HG02588 (cell line): ENCODE data around the gene NOX3.
A peak's percentile ranks its signal among the peaks of the same experiment; 100 is the strongest.

Experiments
- ATAC-seq: cut with Tn5 transposase; IDR thresholded peaks from one replicate; pipeline ENCODE4 v1.9.1; 2021; ENCODE audit warnings: mild to moderate bottlenecking, moderate library complexity; ENCODE audit not compliant: unreplicated experiment

Gene NOX3

DNA sequence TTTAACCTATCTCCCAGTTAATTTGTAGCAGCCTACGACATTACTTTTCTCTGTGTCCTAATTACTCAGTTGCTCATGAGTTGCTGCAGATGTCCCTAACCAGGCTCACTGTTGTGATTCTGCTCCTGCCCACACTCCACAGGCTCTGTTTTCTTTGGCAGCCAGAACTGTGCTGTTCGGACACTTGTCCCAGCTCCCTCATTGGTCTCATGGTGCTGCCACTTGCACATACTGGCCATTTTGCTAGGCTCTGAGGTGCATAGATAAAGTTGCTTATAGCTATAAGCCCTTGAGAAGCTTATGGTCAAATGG lies 55.0 kb downstream of the NOX3 start:
- ATAC-seq, result no peak

DNA sequence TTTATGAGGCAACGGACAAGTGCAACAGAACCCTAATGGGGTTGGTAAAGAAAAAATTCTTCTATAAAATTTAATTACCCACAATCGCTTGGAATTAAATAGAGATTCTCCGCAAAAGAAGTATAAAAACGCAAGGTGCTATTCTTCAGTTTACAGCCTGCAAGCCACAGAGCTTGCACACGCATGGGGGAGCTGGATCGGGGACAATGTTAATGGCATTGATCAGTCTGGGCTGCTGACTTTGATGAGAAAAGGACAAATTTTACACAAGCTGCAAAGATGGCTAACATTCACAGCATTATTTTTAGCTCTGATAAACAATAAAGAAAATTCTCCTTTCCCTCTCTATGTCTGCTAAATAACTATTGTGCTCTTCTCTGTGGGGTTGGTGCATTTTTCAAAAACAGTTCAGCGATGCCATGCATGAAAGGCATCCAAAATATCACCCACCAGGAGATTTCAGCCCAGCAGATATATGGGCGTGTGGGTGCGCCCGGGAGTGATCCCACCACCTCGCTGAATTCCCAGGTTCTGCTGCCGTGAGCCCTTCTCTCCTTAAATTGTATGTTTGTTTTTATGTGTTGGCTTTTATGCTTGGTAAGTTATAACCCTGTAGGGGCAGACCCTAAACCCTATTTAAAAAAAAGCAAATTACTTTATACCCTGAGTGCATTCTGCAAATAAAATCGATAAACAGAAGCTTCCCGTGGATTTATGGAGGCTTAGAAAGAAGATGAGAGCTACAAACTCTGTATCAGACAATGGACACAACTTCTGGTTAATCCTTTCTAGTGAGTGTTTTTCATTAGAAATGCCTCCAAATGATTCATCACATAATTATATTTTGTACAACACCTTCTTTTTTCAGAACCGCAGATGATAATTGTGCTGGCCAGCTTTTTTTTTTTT lies 55.6 kb downstream of the NOX3 start:
- ATAC-seq, result no peak

DNA sequence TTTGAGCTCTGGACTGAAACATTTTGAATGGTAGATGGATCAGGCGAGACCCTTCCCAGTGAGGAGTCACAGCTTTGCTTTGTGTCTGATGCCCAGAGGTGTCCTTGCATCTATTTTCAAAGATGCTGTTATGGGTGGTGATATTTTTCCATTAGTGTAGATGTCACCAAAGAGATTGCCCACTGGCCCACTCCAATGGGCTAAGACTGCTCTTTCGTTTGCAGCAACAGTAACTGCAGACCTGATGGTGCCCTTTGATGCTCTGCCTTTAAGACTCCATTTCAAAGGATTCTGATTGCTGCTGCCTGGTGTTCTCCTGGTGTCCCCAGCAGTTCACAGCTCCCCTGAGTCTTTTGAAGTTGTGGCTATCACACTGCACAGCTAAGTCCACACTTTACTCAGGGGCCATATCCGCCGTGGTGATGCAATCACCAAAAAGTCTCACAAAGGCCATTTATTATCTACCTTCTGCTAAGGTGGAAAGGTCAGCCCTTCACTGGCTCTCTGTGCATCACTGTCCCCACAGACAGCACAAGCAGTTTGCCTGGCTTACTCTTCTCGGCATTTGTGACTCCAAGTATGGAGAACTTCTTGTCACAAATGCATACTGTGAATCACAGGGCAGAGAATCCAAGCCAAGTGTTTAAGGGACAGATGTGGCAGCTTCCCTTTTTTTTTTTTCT lies 56.4 kb downstream of the NOX3 start:
- no peak for ATAC-seq

DNA sequence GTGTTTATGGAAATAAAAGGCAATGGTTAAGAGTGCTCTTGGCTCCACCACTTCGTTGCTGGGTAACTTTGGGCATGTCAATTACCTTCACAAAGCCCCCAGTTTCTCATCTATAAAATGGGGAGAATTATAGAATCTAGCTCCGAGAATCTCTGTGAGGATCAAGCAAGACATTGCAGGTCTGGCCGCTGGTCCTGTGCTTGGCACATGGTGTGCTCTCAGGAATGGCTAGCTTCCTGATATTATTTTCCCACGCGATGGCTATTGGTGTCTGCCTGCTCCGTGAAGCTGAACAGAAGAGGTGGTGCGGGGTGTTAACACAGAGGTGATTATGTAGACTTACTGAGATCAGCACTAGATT lies 57.0 kb downstream of the NOX3 start:
- no peak for ATAC-seq

DNA sequence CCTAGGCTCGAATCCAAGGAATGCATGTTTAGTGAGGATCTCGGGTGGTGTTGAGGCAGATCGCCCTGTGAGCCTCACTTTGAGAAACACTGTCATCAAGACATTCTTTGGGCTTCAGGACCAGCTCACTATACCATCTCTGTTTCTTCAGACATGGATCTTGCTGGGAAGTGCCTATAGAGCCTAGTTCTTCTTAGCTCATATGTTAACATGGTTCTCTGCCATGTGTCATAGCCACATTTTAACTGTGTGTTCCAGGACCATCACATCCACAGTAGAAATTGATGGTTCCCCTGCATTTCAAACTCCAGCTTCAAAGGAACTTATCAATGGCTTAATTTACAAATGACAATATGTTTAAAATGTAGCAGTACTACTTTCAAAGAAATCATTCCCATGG lies 57.4 kb downstream of the NOX3 start:
- ATAC-seq, result no peak

DNA sequence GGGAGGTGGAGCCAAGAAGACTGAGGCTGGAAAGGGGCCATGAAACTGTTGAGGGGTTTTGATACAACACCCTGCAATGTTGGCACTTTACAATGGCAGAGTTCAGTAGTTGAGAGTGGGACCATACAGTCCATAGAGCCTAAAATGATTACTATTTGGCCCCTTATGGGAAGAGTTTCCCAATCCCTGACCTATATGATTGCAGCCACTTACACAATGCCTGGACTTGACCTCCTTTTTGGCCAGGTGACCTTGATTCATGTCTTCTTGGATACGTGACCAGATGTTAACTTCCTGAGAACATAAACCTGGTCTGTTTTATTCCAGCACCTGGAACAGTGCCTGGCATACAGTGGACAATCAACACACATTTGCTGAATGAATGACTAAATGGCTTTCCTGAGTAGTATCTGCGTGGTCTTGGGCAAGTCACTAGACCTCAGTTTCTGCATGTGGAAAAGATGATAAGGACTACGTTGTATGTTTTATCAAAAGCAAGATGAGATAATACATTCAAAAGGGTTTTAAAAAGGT lies 58.4 kb downstream of the NOX3 start:
- no peak for ATAC-seq

DNA sequence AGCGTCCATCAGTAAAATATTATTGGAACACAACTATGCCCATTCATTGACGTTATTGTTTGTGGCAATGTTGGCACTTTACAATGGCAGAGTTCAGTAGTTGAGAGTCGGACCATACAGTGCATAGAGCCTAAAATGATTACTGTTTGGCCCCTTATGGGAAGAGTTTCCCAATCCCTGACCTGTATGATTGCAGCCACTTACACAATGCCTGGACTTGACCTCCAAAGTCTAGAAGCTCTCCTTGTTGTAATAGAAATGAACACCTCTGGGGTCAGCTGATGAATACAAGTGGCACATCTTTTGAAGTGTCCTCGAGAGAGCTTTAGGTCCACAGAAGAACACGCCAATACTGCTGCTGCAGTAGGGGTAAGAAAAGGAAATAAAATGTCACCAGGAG lies 59.0 kb downstream of the NOX3 start:
- no peak for ATAC-seq

DNA sequence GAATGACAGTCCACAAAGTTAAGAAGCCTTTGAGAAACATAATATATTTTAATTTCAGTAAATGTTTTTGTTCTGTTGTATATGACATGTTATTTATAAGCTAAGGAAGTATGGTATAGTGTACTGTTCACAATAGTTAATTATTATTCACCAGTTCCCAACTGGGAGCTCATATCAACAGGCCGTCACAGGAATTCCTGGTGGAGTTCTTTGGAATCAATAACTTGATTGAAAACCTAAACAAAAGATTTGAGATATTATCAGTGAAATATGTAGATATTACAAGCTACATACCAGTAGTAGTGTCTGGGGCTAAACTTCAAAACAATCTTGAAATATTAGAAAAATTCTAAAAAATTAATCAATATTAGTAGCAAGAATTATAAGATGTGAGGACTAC lies 60.3 kb downstream of the NOX3 start:
- no peak for ATAC-seq

DNA sequence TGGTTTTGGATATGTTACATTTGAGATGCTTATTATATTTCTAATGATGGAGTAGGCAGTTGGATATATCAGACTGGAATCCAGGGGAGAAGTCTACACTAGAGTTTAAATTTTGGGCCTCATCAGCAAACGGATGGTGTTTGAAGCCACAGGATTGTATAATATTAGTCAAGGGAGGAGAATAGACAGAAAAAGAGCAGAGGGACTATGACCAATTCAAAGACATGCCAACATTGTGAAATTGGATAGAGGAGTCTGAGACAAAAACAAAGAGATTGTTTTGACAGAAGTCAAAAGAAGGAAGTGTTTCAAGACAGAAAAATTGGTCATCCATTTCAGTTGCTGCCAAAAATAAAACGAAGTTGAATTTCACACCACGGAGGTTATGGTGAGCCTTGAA lies 66.5 kb downstream of the NOX3 start:
- ATAC-seq, result no peak

DNA sequence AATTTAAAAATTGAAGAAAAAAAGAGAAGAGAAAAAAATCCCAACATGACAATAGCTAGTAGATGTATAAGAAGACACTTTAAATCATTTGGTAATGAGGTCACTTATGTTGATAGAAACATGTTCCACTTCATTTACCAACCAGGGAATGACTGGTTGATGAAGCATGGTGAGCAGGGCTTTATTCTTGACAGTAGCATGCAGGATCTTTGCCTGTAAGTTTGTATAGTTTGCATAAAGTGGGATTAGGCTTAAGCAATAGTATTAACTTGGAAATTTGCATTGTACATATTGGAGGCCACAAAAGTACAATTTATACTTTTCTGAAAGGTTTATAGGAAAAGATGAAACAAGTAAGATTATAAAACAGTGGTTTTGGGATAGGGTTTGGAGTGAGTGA lies 67.0 kb downstream of the NOX3 start:
- ATAC-seq, result no peak

DNA sequence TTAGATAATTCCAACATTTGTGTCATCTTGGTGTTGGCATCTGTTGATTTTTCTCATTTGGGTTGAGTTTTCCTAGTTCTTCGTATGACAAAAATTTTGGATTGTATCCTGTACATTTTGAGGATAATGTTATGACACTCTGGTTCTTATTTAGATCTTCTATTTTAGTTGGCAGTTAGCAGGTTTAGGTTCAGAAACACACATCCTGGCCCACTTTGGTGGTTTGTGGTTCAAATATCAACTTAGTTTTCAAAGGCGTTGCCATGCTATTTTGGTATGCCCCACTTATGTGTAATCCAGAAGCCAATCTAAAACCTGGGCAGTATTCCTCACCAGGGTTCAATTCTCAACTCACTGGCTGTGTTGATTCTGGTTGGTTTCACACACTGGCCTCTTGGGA lies 68.2 kb downstream of the NOX3 start:
- no peak for ATAC-seq

DNA sequence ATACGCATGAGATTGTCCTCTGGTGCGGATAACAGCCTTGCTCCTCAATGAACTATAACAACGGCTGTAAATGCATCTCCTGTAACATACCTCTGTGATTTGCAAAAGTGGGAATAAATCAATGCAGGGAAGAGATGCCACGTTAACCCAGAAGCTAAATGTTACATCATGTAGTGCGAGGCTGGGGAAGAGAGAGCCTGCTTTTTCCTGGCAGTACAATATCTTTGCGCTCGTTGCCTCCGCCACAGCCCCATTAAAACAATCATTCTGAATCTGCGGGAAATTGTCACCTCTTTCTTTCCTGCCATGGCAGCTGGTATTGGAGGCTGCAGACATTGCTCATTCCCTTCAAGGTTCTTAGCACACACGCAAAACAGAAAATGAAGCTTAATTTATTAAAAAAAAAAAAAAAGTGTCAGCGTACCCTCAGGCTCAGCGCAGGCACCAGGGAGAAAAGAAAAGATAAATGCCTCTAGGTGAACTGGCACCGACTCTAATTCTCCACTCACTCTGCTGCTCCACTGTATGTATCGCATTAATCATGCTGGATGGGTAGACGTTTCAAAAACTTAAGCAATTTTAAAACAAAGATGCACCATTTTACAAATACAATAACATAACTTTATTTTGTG lies 71.2 kb downstream of the NOX3 start:
- ATAC-seq, result no peak

DNA sequence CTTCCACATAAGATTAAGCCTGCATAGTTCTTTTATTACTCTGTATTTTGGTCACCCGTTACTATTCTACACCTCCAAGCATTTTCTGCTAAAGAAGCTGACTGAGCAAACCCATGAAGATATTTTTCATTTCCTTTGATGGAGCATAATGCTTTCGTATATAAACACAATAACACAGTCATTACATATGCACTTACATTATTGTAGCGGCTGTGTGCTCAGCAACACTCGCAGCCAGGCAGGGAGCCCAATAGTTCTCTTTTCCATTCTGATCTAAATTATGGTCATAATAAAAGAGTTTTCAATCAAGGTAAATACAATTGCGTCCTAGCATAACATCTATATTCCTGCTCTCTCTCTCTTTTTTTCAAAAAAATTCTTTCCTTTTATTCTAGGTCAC lies 71.7 kb downstream of the NOX3 start:
- no peak for ATAC-seq

DNA sequence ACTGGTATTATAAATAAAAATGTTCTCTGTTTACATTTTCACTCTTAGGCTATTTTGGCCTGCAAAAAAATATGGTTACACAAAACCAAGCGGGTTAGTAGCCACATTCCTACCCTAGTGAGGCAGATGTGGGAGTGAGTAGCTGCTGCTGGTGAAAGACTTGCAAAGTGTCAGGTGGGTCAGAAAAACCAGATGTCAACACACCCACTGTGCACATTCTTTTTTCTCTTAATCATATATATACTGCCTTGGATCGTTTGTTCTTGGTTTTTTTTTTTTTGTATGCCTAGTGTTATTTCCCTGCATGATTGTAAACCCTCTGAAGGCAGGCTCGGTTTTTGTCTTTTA lies 73.3 kb downstream of the NOX3 start:
- ATAC-seq, result no peak

DNA sequence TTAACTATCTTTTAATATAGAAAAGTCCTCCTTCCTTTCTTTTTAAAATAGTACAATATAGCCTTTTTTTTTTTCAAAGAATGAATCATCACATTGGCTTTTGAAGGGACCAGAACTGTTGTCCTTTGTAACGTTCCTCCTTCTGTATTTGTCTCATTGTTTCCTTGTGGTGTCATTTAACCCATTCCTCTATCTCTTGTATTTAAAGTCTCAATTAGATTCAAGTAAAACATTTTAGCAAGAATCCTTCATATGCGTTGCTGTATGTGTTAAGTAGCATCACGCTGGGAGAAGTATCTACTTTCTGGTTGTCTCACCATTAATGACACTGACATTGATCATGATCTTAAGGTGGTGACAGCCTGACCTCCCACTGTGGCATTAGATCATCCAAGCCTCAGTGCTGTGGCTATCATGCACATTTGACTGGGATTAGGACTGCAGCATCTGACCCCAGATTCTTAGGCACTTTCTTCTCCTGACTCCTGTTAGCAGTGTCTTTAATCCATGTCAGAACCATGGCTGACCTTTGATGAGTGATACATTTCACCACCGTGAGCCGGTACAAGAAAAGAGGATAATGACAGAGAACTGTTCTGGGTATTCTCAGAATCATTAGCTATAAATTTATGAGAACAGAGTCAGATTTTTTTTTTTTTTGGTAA lies 73.8 kb downstream of the NOX3 start:
- ATAC-seq, result no peak

DNA sequence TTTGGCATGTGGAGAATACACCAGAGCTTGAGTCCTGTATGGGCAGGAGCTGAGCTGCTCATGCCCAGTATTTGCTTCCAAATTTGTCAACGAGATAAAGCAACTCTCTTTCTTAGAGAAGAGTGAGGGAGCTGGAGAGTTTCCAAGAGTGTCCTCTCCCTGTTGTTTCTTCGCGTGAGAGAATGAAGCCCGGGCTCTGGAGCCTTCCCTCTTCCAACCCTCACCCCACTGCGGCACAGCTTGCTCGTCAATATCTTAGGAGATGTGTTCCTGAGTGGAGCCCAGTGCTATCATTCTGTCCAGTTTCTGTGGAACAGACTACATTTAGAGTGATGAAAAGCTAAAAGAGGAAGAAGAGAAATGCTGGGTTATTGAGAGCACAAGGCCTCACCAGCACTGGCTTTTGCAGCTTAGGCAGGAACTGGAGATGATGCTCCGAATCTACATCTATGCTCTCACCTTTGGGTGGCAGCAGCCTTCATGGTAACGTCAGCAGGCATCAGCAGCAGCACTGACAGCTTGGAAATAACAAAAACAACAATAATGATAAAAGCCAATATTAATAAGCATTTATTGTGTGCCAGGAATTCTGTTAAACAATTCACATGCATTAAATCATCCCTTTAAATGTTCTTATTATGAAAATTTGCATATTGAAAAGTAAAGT lies 74.8 kb downstream of the NOX3 start:
- ATAC-seq, result no peak

DNA sequence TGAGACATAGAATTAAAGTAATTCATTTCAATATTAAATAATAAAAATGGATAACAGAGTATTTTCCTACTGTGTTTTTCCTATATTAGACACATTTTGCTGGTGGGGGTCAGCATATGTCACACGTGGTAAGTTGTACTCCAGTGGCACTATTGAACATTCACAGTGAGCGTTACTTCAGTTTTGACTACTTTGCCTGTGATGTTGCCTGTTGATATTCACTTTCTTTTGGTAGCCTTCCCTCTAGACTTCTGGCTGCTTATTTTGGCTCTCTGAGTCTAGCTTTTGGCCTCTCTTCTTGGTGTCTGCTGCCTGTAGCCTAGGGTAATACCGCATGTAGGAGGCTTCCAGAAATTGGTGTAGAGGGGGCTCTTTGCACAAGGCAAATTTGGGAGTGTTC lies 76.9 kb downstream of the NOX3 start:
- ATAC-seq, result no peak

DNA sequence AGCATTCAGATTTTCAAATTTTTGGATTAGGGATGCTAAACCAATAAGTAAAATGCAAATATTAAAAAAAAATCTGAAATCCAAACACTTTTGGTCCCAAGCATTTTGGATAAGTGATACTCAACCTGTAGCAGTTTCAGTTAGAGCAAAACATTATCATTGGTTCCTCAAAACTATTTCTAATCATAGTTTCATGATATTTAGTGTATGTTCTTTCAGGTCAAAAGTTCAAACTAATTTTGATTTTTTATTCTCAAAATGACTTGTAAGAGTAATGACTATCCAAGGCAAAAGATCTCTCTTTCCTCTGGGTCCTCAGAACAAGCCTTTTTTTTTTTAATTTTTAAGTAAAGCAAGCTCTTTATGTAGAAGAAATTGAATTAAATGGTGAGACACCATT lies 77.4 kb downstream of the NOX3 start:
- peak; percentile 65 for ATAC-seq

DNA sequence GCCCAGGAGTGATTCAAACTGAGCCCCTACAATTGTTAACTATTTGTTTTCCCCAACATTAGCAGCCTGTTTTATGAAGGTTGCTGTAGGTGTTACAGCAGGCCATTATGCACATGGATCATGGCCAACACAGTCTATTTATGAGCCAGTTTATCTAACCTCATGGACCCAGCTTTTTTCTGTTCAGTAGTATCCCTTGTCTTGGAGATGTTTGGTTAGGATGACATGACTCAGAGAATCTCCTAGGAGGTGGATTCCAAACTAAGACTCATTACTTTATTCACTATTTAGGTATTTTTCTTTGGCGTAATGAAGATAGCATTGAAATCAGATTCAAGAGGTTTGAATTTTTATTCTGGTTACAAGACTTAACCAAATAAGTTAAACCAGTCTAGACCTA lies 78.6 kb downstream of the NOX3 start:
- no peak for ATAC-seq

DNA sequence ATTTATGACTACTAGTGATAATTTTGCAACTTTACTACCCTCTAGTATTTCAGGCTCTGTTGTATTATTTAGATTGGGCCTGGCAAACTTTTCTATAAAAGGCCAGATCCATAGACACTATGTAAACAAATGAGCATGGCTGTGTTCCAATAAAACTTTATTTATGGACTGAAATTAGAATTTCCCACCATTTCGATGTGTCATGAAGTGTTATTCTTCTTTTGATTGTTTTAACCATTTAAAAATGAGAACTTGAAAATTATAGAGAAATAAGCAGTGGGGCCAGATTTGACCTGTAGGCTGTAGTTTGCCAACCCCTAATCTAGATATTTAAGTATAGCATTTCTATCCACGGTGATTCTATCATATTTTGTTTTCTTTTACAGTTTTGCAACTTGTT lies 79.8 kb downstream of the NOX3 start:
- no peak for ATAC-seq

DNA sequence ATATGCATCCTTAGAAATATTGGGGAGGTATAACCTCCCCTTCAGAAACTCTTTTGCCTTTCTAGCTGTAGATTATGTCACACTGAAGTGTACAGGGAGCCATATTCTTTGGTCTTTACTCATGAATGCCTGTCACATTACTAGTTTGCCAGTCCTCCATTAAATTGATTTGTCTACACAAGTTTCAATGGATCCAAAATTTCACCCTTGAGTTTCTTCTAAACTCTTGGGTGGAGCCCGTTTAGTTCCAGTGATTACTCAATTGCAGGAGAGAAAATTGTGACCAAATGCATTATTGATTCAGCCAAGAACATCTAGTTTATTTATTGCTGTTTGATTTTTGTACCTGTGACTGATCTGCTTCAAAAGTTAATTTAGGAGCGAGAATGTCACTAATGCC lies 81.0 kb downstream of the NOX3 start:
- ATAC-seq, result no peak
